ENCODE measurements around the gene EPB41. TPM values are rescaled to one million over a fixed set of nuclear protein-coding genes. Genes with fewer than 3 reads are reported as not detected.

The EPB41 gene
- total and polyA plus RNA-seq, 2 experiments from 2014 or later: 26.8 to 112 TPM

GRCh38 chr1:29047142-29047541 lies 132.8 kb downstream of the EPB41 start:
- H3K9me2 ChIP-seq (ENCODE audit: insufficient read depth): no peaks in the 10 kb centered on the region
- peaks cover 11% of the 10 kb centered on the region; the same call in 2 of the 3 replicates for H3K36me3 Mint-ChIP-seq (ENCODE audit: low read depth)
- no peaks in the 10 kb centered on the region for H3K9me3 Mint-ChIP-seq
- no peak overlapping the region for H3K4me3 ChIP-seq
- no peaks in the 10 kb centered on the region for H3K27me3 ChIP-seq (ENCODE audit: insufficient read depth)
- H3K27ac ChIP-seq (ENCODE audit: low read depth): no peak overlapping the region
- no peak for DNase-seq (ENCODE audit: low spot score)
- no peak overlapping the region for H2AFZ ChIP-seq
- H3K4me1 Mint-ChIP-seq: no peaks in the 10 kb centered on the region
- ATAC-seq: no peak
- no peak for TF ChIP-seq ZNF462 (CRISPR knock-in tag; IDR thresholded peaks at IDR 0.05)
- no peaks in the 10 kb centered on the region for H3K36me3 ChIP-seq (ENCODE audit: insufficient read depth)
- H4K20me1 ChIP-seq (replicated peaks; ENCODE audit: insufficient read depth): no peaks in the 10 kb centered on the region; the same call in 1 of the 2 replicates
- no peak overlapping the region for H3K4me2 ChIP-seq
- H3K79me2 ChIP-seq (replicated peaks; ENCODE audit: insufficient read depth): no peaks in the 10 kb centered on the region
- H3K4me3 Mint-ChIP-seq: no peak overlapping the region
- no peak overlapping the region for H3K27ac Mint-ChIP-seq
- H3F3A ChIP-seq (replicated peaks; ENCODE audit: low read depth): no peaks in the 10 kb centered on the region
- no peaks in the 10 kb centered on the region for H3K4me1 ChIP-seq (ENCODE audit: insufficient read depth)
- H3K27me3 Mint-ChIP-seq (ENCODE audit: insufficient read depth, low read depth, poor library complexity): no peaks in the 10 kb centered on the region

- H3F3A ChIP-seq (replicated peaks; ENCODE audit: low read depth): no peaks in the 10 kb centered on the region
- H3K27me3 Mint-ChIP-seq (ENCODE audit: insufficient read depth, low read depth, poor library complexity): no peaks in the 10 kb centered on the region
- H3K36me3 Mint-ChIP-seq (ENCODE audit: low read depth): peaks cover 11% of the 10 kb centered on the region; the same call in 2 of the 3 replicates
- H3K9me2 ChIP-seq (ENCODE audit: insufficient read depth): no peaks in the 10 kb centered on the region
- H3K27ac ChIP-seq (ENCODE audit: low read depth): no peak overlapping the region
- no peak overlapping the region for H3K4me3 Mint-ChIP-seq
- ATAC-seq (no peak), DNase-seq (ENCODE audit: low spot score) (no peak)
- no peak overlapping the region for H3K27ac Mint-ChIP-seq
- TF ChIP-seq EZH2phosphoT487 (IDR thresholded peaks at IDR 0.05; ENCODE audit: unreplicated experiment): no peak
- no peak for TF ChIP-seq NANOG (IDR thresholded peaks at IDR 0.05; ENCODE audit: borderline replicate concordance)
- TF ChIP-seq CREB1 (CRISPR knock-in tag; IDR thresholded peaks at IDR 0.05; ENCODE audit: low read depth): no peak
- no peak for TF ChIP-seq POLR2AphosphoS5 (IDR thresholded peaks at IDR 0.05; ENCODE audit: low read depth)
- TF ChIP-seq ZNF462 (CRISPR knock-in tag; IDR thresholded peaks at IDR 0.05): no peak
- TF ChIP-seq ZNF114 (CRISPR knock-in tag; IDR thresholded peaks at IDR 0.05): no peak
- no peak for TF ChIP-seq ZNF331 (CRISPR knock-in tag; IDR thresholded peaks at IDR 0.05; ENCODE audit: low read depth)
- no peaks in the 10 kb centered on the region for H3K4me1 ChIP-seq (ENCODE audit: insufficient read depth)
- H3K4me3 ChIP-seq: no peak overlapping the region
- H3K79me2 ChIP-seq (replicated peaks; ENCODE audit: insufficient read depth): no peaks in the 10 kb centered on the region
- no peaks in the 10 kb centered on the region for H3K27me3 ChIP-seq (ENCODE audit: insufficient read depth)
- no peaks in the 10 kb centered on the region for H3K9me3 Mint-ChIP-seq
- H3K4me2 ChIP-seq: no peak overlapping the region
- no peak overlapping the region for H2AFZ ChIP-seq
- H4K20me1 ChIP-seq (replicated peaks; ENCODE audit: insufficient read depth): no peaks in the 10 kb centered on the region
- H3K4me1 Mint-ChIP-seq: no peaks in the 10 kb centered on the region
- H3K36me3 ChIP-seq (ENCODE audit: insufficient read depth): no peaks in the 10 kb centered on the region
These were observed 135.8 kb downstream of the EPB41 start for GRCh38 chr1:29050166-29050565.
